Putamen (tissue), 1 donor: ENCODE results near the gene PAEP.

Source experiments
- DNase-seq: peaks from one replicate; pipeline ENCODE4 v3.0.0-alpha.2; 2016; ENCODE audit warnings: low spot score

PAEP gene

DNA sequence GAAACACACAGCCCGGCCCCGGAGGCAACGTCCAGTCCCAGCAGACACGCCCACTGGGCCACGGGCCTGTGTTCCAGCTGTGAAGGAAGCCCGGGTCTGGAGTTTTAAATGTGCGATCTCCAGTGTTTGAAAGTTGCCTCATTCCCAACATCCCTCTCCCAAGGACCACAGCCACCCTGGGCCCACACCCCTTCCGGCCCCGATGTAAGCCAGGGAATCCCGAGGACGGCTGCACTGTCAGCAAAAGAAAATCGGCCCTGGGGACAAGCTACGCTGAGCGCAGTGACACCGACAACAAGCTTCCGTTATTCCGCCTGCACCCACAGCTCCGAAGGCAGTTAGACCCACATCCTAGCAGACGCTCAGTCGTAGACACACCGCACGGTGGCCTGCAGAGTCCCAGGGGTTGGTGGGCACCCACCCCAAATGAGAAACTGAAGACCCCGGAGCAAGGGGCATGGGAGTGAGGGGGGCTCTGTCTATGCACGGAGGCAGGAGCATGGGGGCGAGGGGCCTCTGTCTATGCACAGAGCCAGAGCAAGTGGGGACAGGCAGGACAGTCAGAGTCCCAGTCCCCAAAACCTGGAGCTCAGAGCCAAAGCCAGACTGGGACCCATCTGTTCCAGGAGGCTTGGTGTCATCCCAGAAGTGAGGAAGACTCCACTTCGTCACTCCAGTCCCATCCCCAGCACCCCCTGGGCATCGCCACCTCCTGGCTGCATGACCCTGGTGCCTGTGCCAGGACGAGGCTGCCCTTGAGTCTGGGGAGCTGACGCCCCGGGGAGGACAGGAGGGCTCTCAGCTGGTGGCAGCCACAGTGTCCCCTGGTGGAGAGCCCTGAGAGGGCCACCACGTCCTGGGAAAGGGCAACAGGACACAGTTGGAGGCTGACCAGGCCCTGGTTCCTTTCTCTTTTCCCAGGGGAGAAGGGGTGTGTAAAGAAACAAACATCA lies 54.4 kb downstream of the PAEP start:
- DNase-seq, result no peak
